ENCODE results near the gene ZNF446.
"Not testable (repeated sequence)": the region's sequence is repeated elsewhere in the genome, so short reads cannot be mapped to it uniquely, and the experiment has no call there.

The ZNF446 gene

DNA sequence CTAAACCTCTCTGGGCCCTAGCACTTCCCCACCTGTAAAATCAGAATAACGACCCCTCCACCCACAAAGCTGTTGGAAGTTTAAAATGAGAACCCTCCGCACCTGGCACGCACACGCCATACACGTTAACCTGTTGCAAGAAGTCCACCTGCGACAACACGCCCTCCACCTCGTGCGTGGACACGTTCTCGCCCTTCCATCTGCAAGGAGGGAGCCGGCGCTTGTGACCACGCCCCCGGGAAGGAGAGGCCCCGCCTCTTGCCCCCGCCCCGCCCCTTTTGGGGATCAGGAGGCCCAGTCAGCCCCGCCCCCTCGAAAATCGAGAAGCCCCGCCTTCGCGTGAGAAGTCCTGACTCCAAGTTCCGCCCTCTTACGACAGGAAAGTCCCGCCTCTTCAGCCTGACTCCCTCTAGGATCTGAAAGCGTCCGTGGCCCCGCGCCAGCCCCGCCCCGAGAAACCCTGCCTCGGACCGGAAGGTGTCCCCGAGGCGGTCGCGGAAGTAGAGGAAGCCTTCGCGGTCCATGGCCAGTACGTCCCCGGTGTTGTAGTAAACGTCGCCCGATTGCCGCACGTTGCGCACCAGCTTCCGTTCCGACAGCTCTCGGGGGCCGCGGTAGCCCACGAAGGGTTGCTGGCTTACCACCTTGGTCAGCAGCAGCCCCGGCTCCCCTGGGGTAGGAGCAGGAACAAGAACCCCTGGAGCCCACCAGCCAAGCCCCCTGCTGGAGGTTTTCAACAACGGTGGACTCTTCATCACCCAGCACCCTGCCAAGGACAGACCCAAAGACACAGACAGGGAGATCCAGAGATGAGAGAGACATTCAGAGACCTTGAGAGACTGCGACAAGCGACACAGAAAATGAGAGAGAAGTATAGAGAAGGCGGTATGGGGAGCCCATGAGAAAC is 23.1 kb downstream of the ZNF446 start:
- intact Hi-C loops (cut with DNase I; ENCODE audit: low total_unique reads): no loop called here
- no peaks in the 10 kb centered on the region for H3K9me3 ChIP-seq
- TF ChIP-seq, protein P1, sequence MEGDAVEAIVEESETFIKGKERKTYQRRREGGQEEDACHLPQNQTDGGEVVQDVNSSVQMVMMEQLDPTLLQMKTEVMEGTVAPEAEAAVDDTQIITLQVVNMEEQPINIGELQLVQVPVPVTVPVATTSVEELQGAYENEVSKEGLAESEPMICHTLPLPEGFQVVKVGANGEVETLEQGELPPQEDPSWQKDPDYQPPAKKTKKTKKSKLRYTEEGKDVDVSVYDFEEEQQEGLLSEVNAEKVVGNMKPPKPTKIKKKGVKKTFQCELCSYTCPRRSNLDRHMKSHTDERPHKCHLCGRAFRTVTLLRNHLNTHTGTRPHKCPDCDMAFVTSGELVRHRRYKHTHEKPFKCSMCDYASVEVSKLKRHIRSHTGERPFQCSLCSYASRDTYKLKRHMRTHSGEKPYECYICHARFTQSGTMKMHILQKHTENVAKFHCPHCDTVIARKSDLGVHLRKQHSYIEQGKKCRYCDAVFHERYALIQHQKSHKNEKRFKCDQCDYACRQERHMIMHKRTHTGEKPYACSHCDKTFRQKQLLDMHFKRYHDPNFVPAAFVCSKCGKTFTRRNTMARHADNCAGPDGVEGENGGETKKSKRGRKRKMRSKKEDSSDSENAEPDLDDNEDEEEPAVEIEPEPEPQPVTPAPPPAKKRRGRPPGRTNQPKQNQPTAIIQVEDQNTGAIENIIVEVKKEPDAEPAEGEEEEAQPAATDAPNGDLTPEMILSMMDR (IDR thresholded peaks at IDR 0.05): peak; percentile 10 to 43

DNA sequence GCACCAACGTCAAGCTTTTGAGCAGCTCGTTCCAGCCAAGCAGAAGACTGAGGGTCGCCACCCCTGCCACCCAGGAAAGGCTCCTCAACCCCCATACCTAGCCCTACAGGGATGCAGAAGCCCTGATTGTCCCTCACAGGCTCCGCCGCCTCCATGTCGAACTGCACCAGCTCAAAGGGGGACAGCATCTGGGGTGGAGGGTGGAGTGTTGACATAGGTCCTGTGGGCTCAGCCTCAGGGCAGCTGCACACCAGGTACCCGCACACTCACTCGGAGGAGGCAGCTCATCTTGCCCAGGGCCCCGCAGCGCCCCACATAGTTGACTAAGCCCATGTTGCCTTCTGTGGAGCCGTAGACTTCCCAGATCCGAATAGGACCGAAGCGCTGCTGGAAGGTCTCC is 24.1 kb downstream of the ZNF446 start:
- H3K4me1 ChIP-seq: peaks cover 0 to 26% (median 16%) of the 10 kb centered on the region in 4 donors
- TF ChIP-seq, protein P1 (IDR thresholded peaks at IDR 0.05): no peak
- intact Hi-C loops (cut with DNase I; ENCODE audit: low total_unique reads): no loop called here
- H3K4me3 ChIP-seq: peak overlapping the region in 1 of 2 donors; percentile 67
- DNase-seq: no peak
- H3K27me3 ChIP-seq: no peaks in the 10 kb centered on the region
- no peak overlapping the region for H3K27ac ChIP-seq
- H3K36me3 ChIP-seq: no peaks in the 10 kb centered on the region
- H3K9me3 ChIP-seq: no peaks in the 10 kb centered on the region

More for the DNA sequence above, 23.1 kb downstream of the ZNF446 start:
- H3K36me3 ChIP-seq: no peaks in the 10 kb centered on the region
- no peaks in the 10 kb centered on the region for H3K27me3 ChIP-seq
- peak overlapping the region; percentile 56 to 67 for H3K4me3 ChIP-seq
- H3K4me1 ChIP-seq: peaks cover 0 to 26% (median 16%) of the 10 kb centered on the region in 4 donors
- peak; percentile 99 to 100 for DNase-seq
- H3K27ac ChIP-seq: peak overlapping the region; percentile 79 to 80

DNA sequence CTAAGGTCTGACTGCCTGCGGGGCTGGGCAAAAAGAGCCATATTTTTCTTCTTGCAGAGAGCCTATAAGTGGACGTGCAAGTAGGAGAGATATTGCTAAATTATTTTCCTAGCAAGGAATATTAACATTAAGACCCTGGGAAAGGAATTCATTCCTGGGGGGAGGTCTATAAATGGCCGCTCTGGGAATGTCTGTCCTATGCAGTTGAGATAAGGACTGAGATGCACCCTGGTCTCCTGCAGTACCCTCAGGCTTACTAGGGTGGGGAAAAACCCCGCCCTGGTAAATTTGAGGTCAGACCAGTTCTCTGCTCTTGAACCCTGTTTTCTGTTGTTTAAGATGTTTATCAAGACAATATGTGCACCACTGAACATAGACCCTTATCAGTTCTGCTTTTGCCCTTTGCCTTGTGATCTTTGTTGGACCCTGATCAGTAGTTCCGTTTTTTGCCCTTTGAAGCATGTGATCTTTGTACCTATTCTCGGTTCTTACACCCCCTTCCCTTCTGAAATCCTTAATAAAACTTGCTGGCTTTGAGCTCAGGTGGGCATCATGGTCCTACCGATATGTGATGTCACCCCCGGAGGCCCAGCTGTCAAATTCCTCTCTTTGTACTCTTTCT is 31.6 kb downstream of the ZNF446 start:
- H3K36me3 ChIP-seq; intact Hi-C loops (cut with DNase I; ENCODE audit: low total_unique reads); H3K9me3 ChIP-seq; H3K27me3 ChIP-seq; H3K27ac ChIP-seq; DNase-seq; H3K4me3 ChIP-seq; H3K4me1 ChIP-seq: not testable (repeated sequence)

DNA sequence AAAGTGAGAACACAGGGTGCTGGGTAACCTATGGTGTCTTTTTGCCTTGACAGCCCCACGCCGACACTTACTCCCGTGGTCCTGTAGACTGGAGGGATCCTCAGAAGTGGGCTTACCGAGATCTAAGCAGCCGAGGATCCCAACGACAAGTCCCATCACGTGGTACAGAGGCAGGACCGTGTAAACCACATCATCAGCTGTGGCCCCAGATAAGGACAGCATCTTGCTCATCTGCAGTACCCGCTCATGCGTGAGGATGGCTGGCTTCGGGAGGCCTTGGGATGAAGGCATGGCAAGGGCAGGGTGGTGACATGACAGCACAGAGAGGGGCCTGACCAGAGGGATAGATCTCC is 33.6 kb downstream of the ZNF446 start:
- TF ChIP-seq, protein P1 (IDR thresholded peaks at IDR 0.05): no peak
- intact Hi-C loops (cut with DNase I; ENCODE audit: low total_unique reads): no loop called here

DNA sequence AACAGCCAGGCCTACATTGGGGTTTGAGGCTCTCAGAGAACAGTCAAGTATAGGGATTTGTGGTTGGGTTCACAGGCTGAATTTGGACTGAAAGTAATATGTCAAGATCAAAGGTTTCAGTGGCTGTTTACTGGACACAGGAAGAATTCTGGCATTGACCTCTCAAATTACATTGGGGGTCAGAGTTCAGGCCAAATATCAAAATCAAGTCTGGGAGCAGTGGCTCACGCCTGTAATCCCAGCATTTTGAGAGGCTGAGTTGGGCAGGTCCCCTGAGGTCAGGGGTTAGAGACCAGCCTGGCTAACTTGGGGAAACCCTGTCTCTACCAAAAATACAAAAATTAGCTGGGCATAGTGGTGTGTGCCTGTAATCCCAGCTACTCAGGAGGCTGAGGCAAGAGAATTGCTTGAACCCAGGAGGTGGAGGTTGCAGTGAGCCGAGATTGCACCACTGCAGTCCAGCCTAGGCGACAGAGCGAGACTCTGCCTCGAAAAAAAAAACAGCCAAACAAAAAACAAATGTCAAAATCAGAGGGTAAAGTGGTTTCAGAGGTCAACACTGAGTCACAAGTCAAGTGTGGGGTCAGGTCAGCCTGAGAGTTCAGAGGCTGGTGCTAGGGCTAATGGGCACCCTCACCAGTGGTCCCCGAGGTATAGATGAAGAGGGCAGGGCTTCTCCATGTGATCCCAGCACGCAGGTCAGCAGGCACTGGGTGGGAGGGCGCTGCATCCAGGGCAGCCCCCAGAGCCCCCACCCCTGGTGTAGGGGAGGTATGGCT is 34.1 kb downstream of the ZNF446 start:
- no peak overlapping the region for H3K27ac ChIP-seq
- TF ChIP-seq, protein P1 (IDR thresholded peaks at IDR 0.05): no peak
- peaks cover 0 to 9% (median 0%) of the 10 kb centered on the region in 3 donors for H3K36me3 ChIP-seq
- H3K9me3 ChIP-seq: no peaks in the 10 kb centered on the region
- H3K4me1 ChIP-seq: peaks cover 0 to 20% (median 14%) of the 10 kb centered on the region in 4 donors
- H3K4me3 ChIP-seq: no peak overlapping the region
- H3K27me3 ChIP-seq: no peaks in the 10 kb centered on the region
- DNase-seq: no peak
- intact Hi-C loops (cut with DNase I; ENCODE audit: low total_unique reads): no loop called here

More for the DNA sequence above, 33.6 kb downstream of the ZNF446 start:
- Histone ChIP-seq H3K27me3 (no peaks in the 10 kb centered on the region), H3K9me3 (no peaks in the 10 kb centered on the region), H3K4me3 (no peak overlapping the region), H3K4me1 (peaks cover 0 to 16% (median 12%) of the 10 kb centered on the region in 4 donors), H3K36me3 (peaks cover 0 to 6% (median 0%) of the 10 kb centered on the region in 3 donors), H3K27ac (no peak overlapping the region)
- no peak for DNase-seq
